ENCODE measurements around the gene LDLRAP1. TPM values are rescaled to one million over a fixed set of nuclear protein-coding genes. Genes with fewer than 3 reads are reported as not detected.

Gene LDLRAP1
- total and polyA plus RNA-seq, 4 donors, result 5.2 to 17.8 (median 13.3) TPM

DNA sequence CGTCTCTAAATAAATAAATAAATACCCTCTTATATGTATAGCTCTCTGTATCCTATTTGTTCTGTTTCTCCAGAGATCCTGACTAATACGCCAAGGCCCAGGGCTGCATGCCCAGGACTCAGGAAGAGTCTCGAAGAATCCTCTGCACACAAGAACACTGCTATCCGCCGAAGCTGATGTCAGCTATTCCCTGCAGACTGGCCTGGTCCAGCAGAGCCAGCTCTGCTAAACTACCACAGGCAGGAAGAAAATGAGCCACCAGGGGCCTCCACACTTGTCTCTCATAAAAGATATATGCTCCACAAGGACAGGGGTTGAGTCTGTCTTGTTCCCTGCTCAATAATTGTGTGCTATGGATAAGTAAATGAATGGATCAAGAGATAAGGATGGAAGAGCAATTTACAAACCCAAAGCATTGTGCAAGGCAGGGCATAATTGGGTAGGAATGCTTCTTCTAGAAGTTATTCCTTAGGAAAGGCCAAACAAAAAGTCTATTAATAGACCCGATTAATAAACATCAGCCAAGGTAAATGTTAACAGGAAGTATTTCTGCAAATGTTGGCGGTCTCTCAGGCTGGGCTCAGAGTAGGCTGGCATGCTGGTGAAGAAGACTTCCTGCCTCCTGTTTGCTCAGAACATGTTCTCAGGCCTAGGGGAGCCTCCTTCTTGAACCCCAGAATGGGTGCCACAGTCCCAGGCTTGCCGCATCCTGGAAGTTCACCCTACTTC is 46.9 kb downstream of the LDLRAP1 start:
- Histone ChIP-seq H3K4me1 (ENCODE audit: control insufficient read depth in 4 of 4, insufficient read depth in 4 of 4, low read length in 3 of 4) (no peaks in the 10 kb centered on the region), H3K9ac (ENCODE audit: low read depth in 1 of 2, low read length in 2 of 2) (no peak overlapping the region), H3K9me3 (ENCODE audit: control insufficient read depth in 4 of 4, low read length in 3 of 4) (no peaks in the 10 kb centered on the region), H3K27me3 (ENCODE audit: control insufficient read depth in 4 of 4, insufficient read depth in 4 of 4, low read length in 3 of 4) (no peaks in the 10 kb centered on the region), H3K27ac (ENCODE audit: low read depth in 1 of 2, low read length in 2 of 2) (no peak overlapping the region), H3K4me3 (ENCODE audit: low read depth in 1 of 3, low read length in 3 of 3) (no peak overlapping the region), H3K36me3 (ENCODE audit: control insufficient read depth in 4 of 4, insufficient read depth in 3 of 4, low read depth in 1 of 4, low read length in 3 of 4) (no peaks in the 10 kb centered on the region)
- TF ChIP-seq JUND (IDR thresholded peaks at IDR 0.05) (no peak), RAD21 (IDR thresholded peaks at IDR 0.05) (peak; percentile 26 to 51)
- 84% methylated on average over 8 of the region's 8 CpGs for WGBS
- DNase-seq (ENCODE audit: low spot score), result no peak

DNA sequence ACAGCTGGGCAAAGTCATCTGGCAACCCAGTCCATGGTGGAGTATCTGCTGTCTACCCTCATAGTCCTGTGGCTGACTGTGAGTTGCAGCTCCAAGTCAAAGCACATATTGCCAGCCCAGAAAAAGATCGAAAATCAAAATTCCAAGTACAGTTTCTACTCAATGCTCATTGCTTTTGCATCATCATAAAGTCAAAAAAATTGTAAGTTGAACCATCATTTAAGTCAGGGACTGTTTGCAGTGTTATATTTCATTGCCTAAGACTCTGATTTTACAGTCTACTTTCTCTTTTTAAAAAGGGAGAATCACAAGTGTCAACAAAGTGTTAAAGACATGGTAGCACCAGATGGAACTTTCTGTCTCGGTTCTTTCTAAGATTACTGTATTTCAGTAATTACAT is 50.5 kb downstream of the LDLRAP1 start:
- no peak overlapping the region for H3K9ac ChIP-seq (ENCODE audit: low read depth in 1 of 2, low read length in 2 of 2)
- WGBS, result 83% methylated on average over 2 of the region's 2 CpGs
- no peak overlapping the region for H3K4me3 ChIP-seq (ENCODE audit: low read depth in 1 of 3, low read length in 3 of 3)
- H3K36me3 ChIP-seq (ENCODE audit: control insufficient read depth in 4 of 4, insufficient read depth in 3 of 4, low read depth in 1 of 4, low read length in 3 of 4), result no peaks in the 10 kb centered on the region
- DNase-seq (ENCODE audit: low spot score), result no peak
- no peaks in the 10 kb centered on the region for H3K27me3 ChIP-seq (ENCODE audit: control insufficient read depth in 4 of 4, insufficient read depth in 4 of 4, low read length in 3 of 4)
- no peak overlapping the region for H3K27ac ChIP-seq (ENCODE audit: low read depth in 1 of 2, low read length in 2 of 2)
- H3K9me3 ChIP-seq (ENCODE audit: control insufficient read depth in 4 of 4, low read length in 3 of 4), result peaks cover 0 to 2% (median 0%) of the 10 kb centered on the region in 4 donors
- no peaks in the 10 kb centered on the region for H3K4me1 ChIP-seq (ENCODE audit: control insufficient read depth in 4 of 4, insufficient read depth in 4 of 4, low read length in 3 of 4)
- TF ChIP-seq YY1 (IDR thresholded peaks at IDR 0.05) (no peak), JUND (IDR thresholded peaks at IDR 0.05) (no peak), EGR1 (IDR thresholded peaks at IDR 0.05; ENCODE audit: low read depth in 2 of 2) (no peak), MAX (IDR thresholded peaks at IDR 0.05) (no peak), SP1 (IDR thresholded peaks at IDR 0.05) (no peak), ATF3 (IDR thresholded peaks at IDR 0.05) (no peak), ZBTB33 (IDR thresholded peaks at IDR 0.05) (no peak), FOXA2 (IDR thresholded peaks at IDR 0.05) (no peak), FOXA1 (IDR thresholded peaks at IDR 0.05) (no peak), RAD21 (IDR thresholded peaks at IDR 0.05) (no peak)
- TF ChIP-seq, protein P1, sequence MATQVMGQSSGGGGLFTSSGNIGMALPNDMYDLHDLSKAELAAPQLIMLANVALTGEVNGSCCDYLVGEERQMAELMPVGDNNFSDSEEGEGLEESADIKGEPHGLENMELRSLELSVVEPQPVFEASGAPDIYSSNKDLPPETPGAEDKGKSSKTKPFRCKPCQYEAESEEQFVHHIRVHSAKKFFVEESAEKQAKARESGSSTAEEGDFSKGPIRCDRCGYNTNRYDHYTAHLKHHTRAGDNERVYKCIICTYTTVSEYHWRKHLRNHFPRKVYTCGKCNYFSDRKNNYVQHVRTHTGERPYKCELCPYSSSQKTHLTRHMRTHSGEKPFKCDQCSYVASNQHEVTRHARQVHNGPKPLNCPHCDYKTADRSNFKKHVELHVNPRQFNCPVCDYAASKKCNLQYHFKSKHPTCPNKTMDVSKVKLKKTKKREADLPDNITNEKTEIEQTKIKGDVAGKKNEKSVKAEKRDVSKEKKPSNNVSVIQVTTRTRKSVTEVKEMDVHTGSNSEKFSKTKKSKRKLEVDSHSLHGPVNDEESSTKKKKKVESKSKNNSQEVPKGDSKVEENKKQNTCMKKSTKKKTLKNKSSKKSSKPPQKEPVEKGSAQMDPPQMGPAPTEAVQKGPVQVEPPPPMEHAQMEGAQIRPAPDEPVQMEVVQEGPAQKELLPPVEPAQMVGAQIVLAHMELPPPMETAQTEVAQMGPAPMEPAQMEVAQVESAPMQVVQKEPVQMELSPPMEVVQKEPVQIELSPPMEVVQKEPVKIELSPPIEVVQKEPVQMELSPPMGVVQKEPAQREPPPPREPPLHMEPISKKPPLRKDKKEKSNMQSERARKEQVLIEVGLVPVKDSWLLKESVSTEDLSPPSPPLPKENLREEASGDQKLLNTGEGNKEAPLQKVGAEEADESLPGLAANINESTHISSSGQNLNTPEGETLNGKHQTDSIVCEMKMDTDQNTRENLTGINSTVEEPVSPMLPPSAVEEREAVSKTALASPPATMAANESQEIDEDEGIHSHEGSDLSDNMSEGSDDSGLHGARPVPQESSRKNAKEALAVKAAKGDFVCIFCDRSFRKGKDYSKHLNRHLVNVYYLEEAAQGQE (IDR thresholded peaks at IDR 0.05), result no peak
- TF ChIP-seq, protein P2, sequence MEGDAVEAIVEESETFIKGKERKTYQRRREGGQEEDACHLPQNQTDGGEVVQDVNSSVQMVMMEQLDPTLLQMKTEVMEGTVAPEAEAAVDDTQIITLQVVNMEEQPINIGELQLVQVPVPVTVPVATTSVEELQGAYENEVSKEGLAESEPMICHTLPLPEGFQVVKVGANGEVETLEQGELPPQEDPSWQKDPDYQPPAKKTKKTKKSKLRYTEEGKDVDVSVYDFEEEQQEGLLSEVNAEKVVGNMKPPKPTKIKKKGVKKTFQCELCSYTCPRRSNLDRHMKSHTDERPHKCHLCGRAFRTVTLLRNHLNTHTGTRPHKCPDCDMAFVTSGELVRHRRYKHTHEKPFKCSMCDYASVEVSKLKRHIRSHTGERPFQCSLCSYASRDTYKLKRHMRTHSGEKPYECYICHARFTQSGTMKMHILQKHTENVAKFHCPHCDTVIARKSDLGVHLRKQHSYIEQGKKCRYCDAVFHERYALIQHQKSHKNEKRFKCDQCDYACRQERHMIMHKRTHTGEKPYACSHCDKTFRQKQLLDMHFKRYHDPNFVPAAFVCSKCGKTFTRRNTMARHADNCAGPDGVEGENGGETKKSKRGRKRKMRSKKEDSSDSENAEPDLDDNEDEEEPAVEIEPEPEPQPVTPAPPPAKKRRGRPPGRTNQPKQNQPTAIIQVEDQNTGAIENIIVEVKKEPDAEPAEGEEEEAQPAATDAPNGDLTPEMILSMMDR (IDR thresholded peaks at IDR 0.05; ENCODE audit: low read depth, low read length, missing input control), result no peak

Measured in liver (tissue), 9 donors.